Measurements from ENCODE around the gene AKR1C8. TPM values are rescaled to one million over a fixed set of nuclear protein-coding genes. Genes with fewer than 3 reads are reported as not detected.

AKR1C8 gene
- total RNA-seq, 1 donor from 2014 or later: 0.83 TPM

GRCh38 chr10:5198386-5198785 is 13.4 kb upstream of the AKR1C8 start:
- Histone ChIP-seq H3K36me3 (no peaks in the 10 kb centered on the region), H3K9me3 (peaks cover 7% of the 10 kb centered on the region), H3K4me3 (no peak overlapping the region), H3K27me3 (ENCODE audit: low read depth) (no peaks in the 10 kb centered on the region), H3K27ac (no peak overlapping the region), H3K4me1 (no peaks in the 10 kb centered on the region)
- ATAC-seq (no peak), DNase-seq (no peak)
- TF ChIP-seq CTCF (IDR thresholded peaks at IDR 0.05): no peak
- intact Hi-C loops (cut with DNase I): no loop called here

GRCh38 chr10:5196702-5197113 is 11.8 kb upstream of the AKR1C8 start, which contains the start of gene AKR1C4:
AKR1C4 (plus strand) TSS chr10:5196837; CDS start chr10:5196868, 31 bp downstream.
- Histone ChIP-seq H3K4me3 (no peak within 1 kb of the TSS), H3K27ac (no peak within 1 kb of the TSS), H3K36me3 (no peaks in the 10 kb centered on the region), H3K9me3 (peaks cover 3% of the 10 kb centered on the region), H3K27me3 (ENCODE audit: low read depth) (no peaks in the 10 kb centered on the region), H3K4me1 (no peaks in the 10 kb centered on the region)
- intact Hi-C loops (cut with DNase I): no loop called here
- no peak for TF ChIP-seq CTCF (IDR thresholded peaks at IDR 0.05)
- DNase-seq: no peak
- no peak for ATAC-seq

GRCh38 chr10:5195727-5196374 is 10.9 kb upstream of the AKR1C8 start:
- no peak for ATAC-seq
- Histone ChIP-seq H3K9me3 (no peaks in the 10 kb centered on the region), H3K4me1 (no peaks in the 10 kb centered on the region), H3K27ac (no peak overlapping the region), H3K4me3 (no peak overlapping the region), H3K27me3 (ENCODE audit: low read depth) (no peaks in the 10 kb centered on the region), H3K36me3 (no peaks in the 10 kb centered on the region)
- TF ChIP-seq CTCF (IDR thresholded peaks at IDR 0.05): no peak
- intact Hi-C loops (cut with DNase I): no loop called here
- no peak for DNase-seq

- H3K27ac ChIP-seq: no peak overlapping the region
- H3K4me1 ChIP-seq: no peaks in the 10 kb centered on the region
- DNase-seq (no peak), ATAC-seq (no peak)
- H3K36me3 ChIP-seq: no peaks in the 10 kb centered on the region
- no peaks in the 10 kb centered on the region for H3K9me3 ChIP-seq
- H3K27me3 ChIP-seq (ENCODE audit: low read depth): no peaks in the 10 kb centered on the region
- intact Hi-C loops (cut with DNase I): no loop called here
- no peak overlapping the region for H3K4me3 ChIP-seq
- no peak for TF ChIP-seq CTCF (IDR thresholded peaks at IDR 0.05)
These were observed 9.5 kb upstream of the AKR1C8 start for GRCh38 chr10:5194431-5194830.

- DNase-seq (no peak), ATAC-seq (no peak)
- no peaks in the 10 kb centered on the region for H3K36me3 ChIP-seq
- intact Hi-C loops (cut with DNase I): no loop called here
- no peaks in the 10 kb centered on the region for H3K9me3 ChIP-seq
- no peak overlapping the region for H3K4me3 ChIP-seq
- no peak overlapping the region for H3K27ac ChIP-seq
- no peaks in the 10 kb centered on the region for H3K4me1 ChIP-seq
- no peak for TF ChIP-seq CTCF (IDR thresholded peaks at IDR 0.05)
- H3K27me3 ChIP-seq (ENCODE audit: low read depth): no peaks in the 10 kb centered on the region
These were observed 3.4 kb upstream of the AKR1C8 start for GRCh38 chr10:5188358-5188757.
